NCI-H1694 treated with DMSO at 0.1 percent for 48 hours (cell line): Measurements from ENCODE around the gene ADAP1.
"Not testable (repeated sequence)": the region's sequence is repeated elsewhere in the genome, so short reads cannot be mapped to it uniquely, and the experiment has no call there.

Experiments
- DNase-seq: peaks from one replicate; lab custom pipeline; 2025; lab: John Stamatoyannopoulos, UW

ADAP1 gene

GRCh38 chr7:954330-955238, at the start of gene ADAP1:
ADAP1 (minus strand) TSS chr7:954680; CDS start chr7:954477, 203 bp downstream.
- DNase-seq: no peak

GRCh38 chr7:1002445-1002844, 48.0 kb upstream of the ADAP1 start:
- not testable (repeated sequence) for DNase-seq

GRCh38 chr7:1002026-1002425, 47.5 kb upstream of the ADAP1 start:
- not testable (repeated sequence) for DNase-seq

- DNase-seq: not testable (repeated sequence)
Observed at GRCh38 chr7:1001069-1001770, 46.7 kb upstream of the ADAP1 start.

GRCh38 chr7:999941-1000935, 45.8 kb upstream of the ADAP1 start:
- DNase-seq: no peak

- DNase-seq: no peak
Observed at GRCh38 chr7:999149-999879, 44.8 kb upstream of the ADAP1 start.

- no peak for DNase-seq
Observed at GRCh38 chr7:997404-998395, 43.2 kb upstream of the ADAP1 start.

GRCh38 chr7:996079-996872, 41.8 kb upstream of the ADAP1 start:
- DNase-seq: no peak

GRCh38 chr7:995571-995970, 41.1 kb upstream of the ADAP1 start:
- DNase-seq: no peak

- DNase-seq: no peak
Observed at GRCh38 chr7:994592-995308, 40.3 kb upstream of the ADAP1 start.

GRCh38 chr7:992709-993607, 38.5 kb upstream of the ADAP1 start:
- peak; percentile 88 for DNase-seq

GRCh38 chr7:991729-992656, 37.5 kb upstream of the ADAP1 start:
- DNase-seq: no peak

GRCh38 chr7:990933-991728, 36.7 kb upstream of the ADAP1 start:
- no peak for DNase-seq

GRCh38 chr7:990352-990932, 36.0 kb upstream of the ADAP1 start:
- DNase-seq: no peak

- no peak for DNase-seq
Observed at GRCh38 chr7:988963-989529, 34.6 kb upstream of the ADAP1 start.
